GM12801 (cell line): ENCODE results near the gene SNX4.

Experiments
- TF ChIP-seq, protein P1 (sequence below): IDR thresholded peaks from one replicate; pipeline ENCODE4 v1.5.1; 2011; ENCODE audit warnings: control low read depth; ENCODE audit not compliant: insufficient read length; ENCODE audit errors: extremely low read depth

Gene SNX4

DNA sequence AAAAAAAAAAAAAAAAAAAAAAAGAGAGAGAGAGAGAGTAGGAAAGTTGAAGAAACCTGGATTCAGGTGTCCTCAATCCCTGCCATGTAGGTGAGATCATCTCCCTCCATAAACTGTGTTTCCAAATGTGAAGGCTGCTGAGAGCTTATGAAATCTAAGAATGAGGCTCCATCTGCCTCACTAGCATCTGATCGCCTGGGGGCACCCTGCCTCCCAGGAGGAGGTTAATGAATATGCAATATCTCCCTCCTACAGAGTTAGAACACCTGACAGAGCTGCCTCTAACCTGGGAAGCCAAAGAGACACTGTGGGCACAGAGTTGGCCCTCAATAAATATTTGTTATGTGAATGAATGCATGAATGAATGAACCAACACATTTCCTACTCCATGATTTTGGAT is 121.0 kb downstream of the SNX4 start:
- TF ChIP-seq, protein P1, sequence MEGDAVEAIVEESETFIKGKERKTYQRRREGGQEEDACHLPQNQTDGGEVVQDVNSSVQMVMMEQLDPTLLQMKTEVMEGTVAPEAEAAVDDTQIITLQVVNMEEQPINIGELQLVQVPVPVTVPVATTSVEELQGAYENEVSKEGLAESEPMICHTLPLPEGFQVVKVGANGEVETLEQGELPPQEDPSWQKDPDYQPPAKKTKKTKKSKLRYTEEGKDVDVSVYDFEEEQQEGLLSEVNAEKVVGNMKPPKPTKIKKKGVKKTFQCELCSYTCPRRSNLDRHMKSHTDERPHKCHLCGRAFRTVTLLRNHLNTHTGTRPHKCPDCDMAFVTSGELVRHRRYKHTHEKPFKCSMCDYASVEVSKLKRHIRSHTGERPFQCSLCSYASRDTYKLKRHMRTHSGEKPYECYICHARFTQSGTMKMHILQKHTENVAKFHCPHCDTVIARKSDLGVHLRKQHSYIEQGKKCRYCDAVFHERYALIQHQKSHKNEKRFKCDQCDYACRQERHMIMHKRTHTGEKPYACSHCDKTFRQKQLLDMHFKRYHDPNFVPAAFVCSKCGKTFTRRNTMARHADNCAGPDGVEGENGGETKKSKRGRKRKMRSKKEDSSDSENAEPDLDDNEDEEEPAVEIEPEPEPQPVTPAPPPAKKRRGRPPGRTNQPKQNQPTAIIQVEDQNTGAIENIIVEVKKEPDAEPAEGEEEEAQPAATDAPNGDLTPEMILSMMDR = no peak
